GM12878 (cell line): ENCODE results near the gene YWHAG. TPM values are rescaled to one million over a fixed set of nuclear protein-coding genes. Genes with fewer than 3 reads are reported as not detected.
A peak's percentile ranks its signal among the peaks of the same experiment; 100 is the strongest.

Experiments
- ATF3 ChIP-seq: IDR thresholded peaks from 2 replicates; pipeline ENCODE4 v1.6.1; 2011; ENCODE audit warnings: low read depth, mild to moderate bottlenecking, low read length, moderate library complexity, borderline replicate concordance; ENCODE audit errors: extremely low read depth
- ATF7 ChIP-seq: fragments of 450-650 bp; IDR thresholded peaks from 2 replicates; pipeline ENCODE4 v1.6.1; 2016; ENCODE audit warnings: low read depth, mild to moderate bottlenecking
- BCL11A ChIP-seq: IDR thresholded peaks from 2 replicates; pipeline ENCODE4 v1.6.1; 2011; ENCODE audit warnings: low read depth, low read length
- BMI1 ChIP-seq: fragments of 450-650 bp; IDR thresholded peaks from 2 replicates; pipeline ENCODE4 v1.6.1; 2016; ENCODE audit warnings: mild to moderate bottlenecking, moderate library complexity, borderline replicate concordance
- CTCF ChIP-seq, 3 experiments: IDR thresholded peaks in 2 of 3; conservative IDR thresholded peaks in 1 of 3; 2 replicates each; pipeline ENCODE4 v1.5.1; 2011; ENCODE audit warnings: low read depth in 3 of 3, low read length in 3 of 3, mild to moderate bottlenecking in 3 of 3, control low read depth in 2 of 3, moderate library complexity in 2 of 3, inconsistent platforms in 1 of 3, mixed read lengths in 1 of 3; ENCODE audit not compliant: control insufficient read depth in 2 of 3, insufficient read depth in 1 of 3; ENCODE audit errors: extremely low read depth in 1 of 3
- DPF2 ChIP-seq: fragments of 450-650 bp; IDR thresholded peaks from 2 replicates; pipeline ENCODE4 v1.6.1; 2017; ENCODE audit warnings: mild to moderate bottlenecking
- ETV6 ChIP-seq, 2 experiments: fragments of 450-650 bp in 1 of 2; IDR thresholded peaks in 1 of 2; conservative IDR thresholded peaks in 1 of 2; 2 replicates each; pipeline ENCODE4 v1.6.1; 2014; ENCODE audit warnings: antibody characterized with exemption in 1 of 2, borderline replicate concordance in 1 of 2, low read depth in 1 of 2, mild to moderate bottlenecking in 1 of 2, moderate library complexity in 1 of 2
- HDAC6 ChIP-seq: fragments of 200-600 bp; sonication (generic); IDR thresholded peaks from one replicate; pipeline ENCODE4 v1.8.0; 2017; ENCODE audit warnings: antibody characterized with exemption; ENCODE audit not compliant: unreplicated experiment
- IKZF2 ChIP-seq, 2 experiments: fragments of 450-650 bp; IDR thresholded peaks; 2 replicates each; pipeline ENCODE4 v1.6.1; 2017; ENCODE audit warnings: mild to moderate bottlenecking in 2 of 2, moderate library complexity in 2 of 2
- IRF3 ChIP-seq: fragments of 450-650 bp; IDR thresholded peaks from 2 replicates; pipeline ENCODE4 v1.6.1; 2014; ENCODE audit warnings: mild to moderate bottlenecking
- JUND ChIP-seq: IDR thresholded peaks from 2 replicates; pipeline ENCODE4 v1.6.1; 2012; ENCODE audit warnings: low read depth, mild to moderate bottlenecking, low read length, improper control_type of control experiment, moderate library complexity
- KAT2A ChIP-seq: conservative IDR thresholded peaks from 2 replicates; pipeline ENCODE4 v1.6.1; 2011; ENCODE audit warnings: low read depth, low read length; ENCODE audit not compliant: control insufficient read depth
- MAX ChIP-seq: IDR thresholded peaks from 2 replicates; pipeline ENCODE4 v1.6.1; 2012; ENCODE audit warnings: low read depth, low read length, improper control_type of control experiment
- MEF2B ChIP-seq: fragments of 450-650 bp; IDR thresholded peaks from 2 replicates; pipeline ENCODE4 v1.6.1; 2018; ENCODE audit warnings: mild to moderate bottlenecking, moderate library complexity; ENCODE audit not compliant: partially characterized antibody, poor library complexity, severe bottlenecking
- POLR2A ChIP-seq: IDR thresholded peaks from 2 replicates; pipeline ENCODE4 v1.6.1; 2011; ENCODE audit warnings: low read depth, mild to moderate bottlenecking, low read length
- POU2F2 ChIP-seq: IDR thresholded peaks from 3 replicates; pipeline ENCODE4 v1.6.1; 2011; ENCODE audit warnings: low read depth, mild to moderate bottlenecking, low read length, borderline replicate concordance
- REST ChIP-seq: IDR thresholded peaks from 2 replicates; pipeline ENCODE4 v1.6.1; 2012; ENCODE audit warnings: mild to moderate bottlenecking, low read depth, low read length
- SIN3A ChIP-seq: IDR thresholded peaks from 2 replicates; pipeline ENCODE4 v1.6.1; 2012; ENCODE audit warnings: low read depth, low read length, improper control_type of control experiment
- SMAD1 ChIP-seq: fragments of 450-650 bp; IDR thresholded peaks from 2 replicates; pipeline ENCODE4 v1.6.1; 2018; ENCODE audit warnings: mild to moderate bottlenecking, low read depth; ENCODE audit not compliant: partially characterized antibody
- SMARCA5 ChIP-seq: fragments of 450-650 bp; IDR thresholded peaks from 2 replicates; pipeline ENCODE4 v1.6.1; 2017; ENCODE audit warnings: mild to moderate bottlenecking
- TCF3 ChIP-seq: IDR thresholded peaks from 2 replicates; pipeline ENCODE4 v1.6.1; 2012; ENCODE audit warnings: low read depth, mild to moderate bottlenecking, low read length, borderline replicate concordance; ENCODE audit not compliant: insufficient read depth
- WRNIP1 ChIP-seq: IDR thresholded peaks from 2 replicates; pipeline ENCODE4 v1.6.1; 2011; ENCODE audit warnings: low read depth, low read length, improper control_type of control experiment, borderline replicate concordance
- ZNF24 ChIP-seq: fragments of 450-650 bp; IDR thresholded peaks from 2 replicates; pipeline ENCODE4 v1.6.1; 2017; ENCODE audit warnings: antibody characterized with exemption, mild to moderate bottlenecking
- polyA plus RNA-seq, 11 experiments: library from polyadenylated mRNA; depleted of rRNA in 4 of 11; unstranded in 6 of 11; stranded (reverse) in 5 of 11; fragments of >200 nt; fragmentation: Nextera tagmentation in 4 of 11; fragmentation: Illumina TruSeq in 1 of 11; extraction: Ambion mirVana in 4 of 11; extraction: Trizol in 1 of 11; gene quantifications; 1 replicate in 1 of 11; 2 replicates in 10 of 11; pipeline versions ENCODE4 v1.2.1 to v1.2.3, GENCODE V29; 2011 to 2016; ENCODE audit warnings: inconsistent platforms in 2 of 11, missing spikeins in 2 of 11, low read depth in 1 of 11
- total RNA-seq, 4 experiments: library from RNA; depleted of rRNA in 3 of 4; stranded (reverse); fragments of >200 nt in 3 of 4; fragmentation: Illumina TruSeq in 1 of 4; extraction: Trizol in 1 of 4; gene quantifications; 2 replicates each; pipeline versions ENCODE4 v1.2.1 to v1.2.3, GENCODE V29; 2013 to 2021

YWHAG gene
- total and polyA plus RNA-seq, 10 of the 15 experiments (the other 5 are each of a cell fraction or from before 2014, with no cell fraction given): 20.2 to 157 (median 41.3) TPM

- TF ChIP-seq SIN3A (no peak), IRF3 (no peak), ATF3 (no peak), IKZF2 (IDR thresholded peaks at IDR 0.05) (peak in 1 of 2 experiments; percentile 3; a peak in 1 of 4 replicates), BCL11A (no peak), BMI1 (no peak), REST (no peak), SMARCA5 (peak; percentile 20; the same call in 1 of the 2 replicates), POU2F2 (peak; percentile 73; the same call in 1 of the 3 replicates), POLR2A (peak; percentile 95), MEF2B (peak; percentile 77), CTCF (IDR thresholded peaks at IDR 0.05 in 2 of 3, conservative IDR thresholded peaks at IDR 0.05 in 1 of 3; ENCODE audit: control insufficient read depth in 2 of 3, extremely low read depth in 1 of 3, insufficient read depth in 1 of 3, low read depth in 3 of 3, low read length in 3 of 3) (no peak), KAT2A (no peak), JUND (no peak), TCF3 (peak; percentile 24; the same call in 1 of the 2 replicates), ZNF24 (no peak), MAX (peak; percentile 48; the same call in 1 of the 2 replicates), ATF7 (0 out of 2 replicates have a peak, but pooled peaks have one; percentile 22), WRNIP1 (no peak), ETV6 (conservative IDR thresholded peaks at IDR 0.05 in 1 of 2, IDR thresholded peaks at IDR 0.05 in 1 of 2; ENCODE audit: borderline replicate concordance in 1 of 2, low read depth in 1 of 2) (no peak), HDAC6 (peak; percentile 39), DPF2 (peak; percentile 85), SMAD1 (peak; percentile 28)
These were observed 56.2 kb downstream of the YWHAG start, which contains the start of gene HSPB1 (continued) for GRCh38 chr7:76302347-76303201.
